Measurements from ENCODE around the gene COL9A2.

- no peak for TF ChIP-seq POLR2A (IDR thresholded peaks at IDR 0.05; ENCODE audit: low read length)
- TF ChIP-seq, protein P1, sequence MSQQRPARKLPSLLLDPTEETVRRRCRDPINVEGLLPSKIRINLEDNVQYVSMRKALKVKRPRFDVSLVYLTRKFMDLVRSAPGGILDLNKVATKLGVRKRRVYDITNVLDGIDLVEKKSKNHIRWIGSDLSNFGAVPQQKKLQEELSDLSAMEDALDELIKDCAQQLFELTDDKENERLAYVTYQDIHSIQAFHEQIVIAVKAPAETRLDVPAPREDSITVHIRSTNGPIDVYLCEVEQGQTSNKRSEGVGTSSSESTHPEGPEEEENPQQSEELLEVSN (IDR thresholded peaks at IDR 0.05; ENCODE audit: borderline replicate concordance, low read depth), result no peak
- TF ChIP-seq TFCP2L1 (CRISPR knock-in tag; IDR thresholded peaks at IDR 0.05), result no peak
- TF ChIP-seq CTCF (IDR thresholded peaks at IDR 0.05), result no peak
- no peak for TF ChIP-seq CEBPB (IDR thresholded peaks at IDR 0.05)
- no peak for TF ChIP-seq HDAC2 (IDR thresholded peaks at IDR 0.05)
- no peak for TF ChIP-seq TP53 (CRISPR knock-in tag; IDR thresholded peaks at IDR 0.05)
- TF ChIP-seq ZC3H11A (IDR thresholded peaks at IDR 0.05), result no peak
- TF ChIP-seq SMC3 (IDR thresholded peaks at IDR 0.05), result no peak
- no peak for TF ChIP-seq ZSCAN20 (CRISPR knock-in tag; IDR thresholded peaks at IDR 0.05)
- no peak for TF ChIP-seq RNF2 (IDR thresholded peaks at IDR 0.05; ENCODE audit: borderline replicate concordance, low read depth)
- no peak for TF ChIP-seq ZFP36 (IDR thresholded peaks at IDR 0.05; ENCODE audit: borderline replicate concordance, partially characterized antibody)
- TF ChIP-seq, protein P2, sequence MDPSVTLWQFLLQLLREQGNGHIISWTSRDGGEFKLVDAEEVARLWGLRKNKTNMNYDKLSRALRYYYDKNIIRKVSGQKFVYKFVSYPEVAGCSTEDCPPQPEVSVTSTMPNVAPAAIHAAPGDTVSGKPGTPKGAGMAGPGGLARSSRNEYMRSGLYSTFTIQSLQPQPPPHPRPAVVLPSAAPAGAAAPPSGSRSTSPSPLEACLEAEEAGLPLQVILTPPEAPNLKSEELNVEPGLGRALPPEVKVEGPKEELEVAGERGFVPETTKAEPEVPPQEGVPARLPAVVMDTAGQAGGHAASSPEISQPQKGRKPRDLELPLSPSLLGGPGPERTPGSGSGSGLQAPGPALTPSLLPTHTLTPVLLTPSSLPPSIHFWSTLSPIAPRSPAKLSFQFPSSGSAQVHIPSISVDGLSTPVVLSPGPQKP (IDR thresholded peaks at IDR 0.05; ENCODE audit: low read depth, low read length), result no peak
These were observed 13.3 kb downstream of the COL9A2 start for GRCh38 chr1:40303790-40304189.

All from A549 (cell line).